NCI-H187 treated with DMSO at 0.1 percent for 48 hours (cell line): ENCODE measurements around the gene CA4.
"Not testable (repeated sequence)": the region's sequence is repeated elsewhere in the genome, so short reads cannot be mapped to it uniquely, and the experiment has no call there.

Experiments used
- DNase-seq: peaks from one replicate; lab custom pipeline; 2025; lab: John Stamatoyannopoulos, UW

The CA4 gene

GRCh38 chr17:60155815-60156214 lies 6.0 kb downstream of the CA4 start:
- no peak for DNase-seq

GRCh38 chr17:60156746-60157145 lies 7.0 kb downstream of the CA4 start:
- no peak for DNase-seq

DNA sequence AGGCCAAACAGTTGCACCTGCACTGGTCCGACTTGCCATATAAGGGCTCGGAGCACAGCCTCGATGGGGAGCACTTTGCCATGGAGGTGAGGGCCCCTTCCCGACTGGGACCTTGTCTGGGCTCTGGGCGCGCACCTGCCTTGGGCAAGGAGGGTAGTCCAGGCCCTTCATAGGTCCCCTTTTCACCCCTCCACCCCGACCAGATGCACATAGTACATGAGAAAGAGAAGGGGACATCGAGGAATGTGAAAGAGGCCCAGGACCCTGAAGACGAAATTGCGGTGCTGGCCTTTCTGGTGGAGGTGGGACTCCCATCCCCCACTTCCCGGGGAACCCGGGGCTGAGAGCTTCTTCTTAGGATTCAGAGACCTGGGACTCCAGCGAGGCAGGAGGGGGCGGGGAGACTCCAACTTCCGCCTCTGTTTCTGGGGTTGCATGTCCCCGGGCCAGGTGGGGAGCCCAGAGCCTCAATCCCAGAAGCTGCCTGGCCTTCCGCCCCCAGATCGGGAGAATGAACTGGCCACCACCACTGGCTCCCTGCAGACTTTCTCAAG lies 7.8 kb downstream of the CA4 start:
- DNase-seq: no peak

DNA sequence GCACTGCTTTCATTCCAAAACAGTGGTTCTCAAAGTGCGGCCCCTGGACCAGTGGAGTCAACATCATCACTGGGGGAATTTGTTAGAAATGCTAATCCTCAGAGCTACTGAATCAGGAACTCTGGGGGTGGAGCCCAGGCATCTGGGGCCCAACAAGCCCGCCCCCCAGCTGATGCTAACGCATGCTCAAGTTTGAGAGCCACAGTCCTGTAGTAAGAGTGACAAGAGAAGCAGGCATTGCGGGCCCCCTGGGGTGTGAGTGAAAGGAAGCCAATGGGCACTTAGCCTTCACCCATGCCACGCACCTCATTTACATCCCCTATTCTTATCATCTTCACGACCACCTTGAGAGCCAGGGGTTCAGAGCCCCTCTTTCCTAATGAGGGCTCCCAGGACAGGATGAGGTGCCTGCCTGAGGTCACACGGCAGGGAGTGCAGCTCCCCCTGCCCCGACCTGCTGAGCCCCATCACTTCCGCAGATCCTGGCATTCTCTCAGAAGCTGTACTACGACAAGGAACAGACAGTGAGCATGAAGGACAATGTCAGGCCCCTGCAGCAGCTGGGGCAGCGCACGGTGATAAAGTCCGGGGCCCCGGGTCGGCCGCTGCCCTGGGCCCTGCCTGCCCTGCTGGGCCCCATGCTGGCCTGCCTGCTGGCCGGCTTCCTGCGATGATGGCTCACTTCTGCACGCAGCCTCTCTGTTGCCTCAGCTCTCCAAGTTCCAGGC lies 9.1 kb downstream of the CA4 start:
- no peak for DNase-seq

DNA sequence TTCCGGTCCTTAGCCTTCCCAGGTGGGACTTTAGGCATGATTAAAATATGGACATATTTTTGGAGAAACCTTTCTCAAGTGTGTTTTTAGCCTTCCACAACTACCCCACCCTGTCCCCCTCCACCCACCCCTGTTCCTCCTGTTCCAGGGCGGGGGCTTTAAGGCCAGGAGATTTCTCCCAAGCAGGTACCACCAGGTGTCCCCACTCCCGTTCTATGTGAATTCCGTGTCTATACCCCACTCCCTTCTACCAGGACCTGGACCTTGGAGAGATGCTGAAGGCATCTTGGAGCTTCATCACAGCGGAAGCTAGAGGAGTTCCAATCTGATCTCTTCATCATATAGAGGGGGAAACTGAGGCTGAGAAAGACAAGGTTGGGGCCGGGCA lies 9.7 kb downstream of the CA4 start:
- DNase-seq: no peak

DNA sequence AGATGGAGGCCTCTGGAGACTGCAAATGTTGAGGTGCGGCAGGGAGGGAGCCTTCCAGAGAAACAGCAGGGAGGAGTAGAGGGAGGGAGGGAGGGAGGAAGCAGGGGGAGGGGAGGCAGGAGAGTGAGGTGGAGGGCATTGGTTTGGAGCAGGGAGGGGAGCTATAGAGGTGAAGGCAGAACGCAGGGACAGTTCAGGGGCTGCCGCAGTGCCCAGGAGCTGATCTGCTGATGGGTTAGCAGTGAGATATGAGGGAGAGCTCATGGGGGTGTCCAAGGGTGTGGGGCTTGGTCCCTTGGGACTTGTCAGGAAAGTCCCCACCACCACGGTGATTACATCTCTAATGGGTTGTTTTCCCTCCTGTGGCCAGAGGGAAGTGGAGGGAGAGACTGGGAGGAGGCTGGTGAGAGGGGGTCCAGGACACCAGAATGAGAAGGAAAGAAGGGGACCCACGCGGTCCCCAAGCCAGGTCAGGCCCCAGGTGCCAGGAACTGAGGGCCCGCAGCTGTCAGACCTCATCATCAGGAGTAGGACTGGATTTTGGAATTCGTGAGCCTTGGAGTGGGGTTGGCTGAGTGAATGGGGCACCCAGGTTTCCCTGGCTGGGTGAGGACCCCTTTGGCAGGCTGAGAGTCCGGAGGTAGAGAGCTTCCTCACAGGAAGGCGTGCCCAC lies 11.2 kb downstream of the CA4 start:
- no peak for DNase-seq

DNA sequence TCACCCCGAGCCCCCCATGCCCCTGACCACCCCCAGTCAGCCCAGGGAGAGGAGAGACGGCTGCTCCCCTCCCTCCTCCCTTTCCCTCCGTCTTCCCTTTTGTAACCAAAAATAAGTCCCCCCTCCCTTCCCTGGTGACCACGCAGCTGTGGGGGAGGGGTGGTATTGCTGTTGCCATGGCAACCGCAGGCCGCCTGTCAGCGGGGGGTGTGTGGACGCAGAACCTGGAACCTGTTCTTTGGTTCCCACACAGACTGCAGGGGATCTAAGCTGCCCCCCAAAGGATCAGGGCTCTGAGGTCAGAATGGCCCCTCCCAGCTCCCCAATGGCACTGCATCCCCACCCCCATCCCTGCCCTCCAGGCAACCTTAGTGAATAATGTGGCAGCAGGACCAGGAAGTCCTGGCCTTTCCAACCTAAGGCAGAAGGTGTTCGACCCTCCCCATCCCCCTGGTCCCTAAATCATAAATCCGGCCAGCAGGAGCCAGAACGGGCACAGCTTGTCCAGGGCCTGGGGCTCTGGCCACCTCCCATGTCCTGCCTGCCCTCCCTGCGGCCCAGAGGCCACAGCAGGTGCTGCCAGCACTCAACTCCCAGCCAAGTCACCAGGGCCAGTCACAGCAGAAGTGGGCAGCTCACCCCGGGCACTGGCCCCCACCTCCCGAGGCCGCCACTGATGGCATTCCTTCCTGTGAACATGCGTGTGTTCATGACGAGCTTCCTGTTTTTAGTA lies 12.0 kb downstream of the CA4 start:
- DNase-seq: no peak

- no peak for DNase-seq
These were observed 13.5 kb downstream of the CA4 start for GRCh38 chr17:60163108-60163784.

DNA sequence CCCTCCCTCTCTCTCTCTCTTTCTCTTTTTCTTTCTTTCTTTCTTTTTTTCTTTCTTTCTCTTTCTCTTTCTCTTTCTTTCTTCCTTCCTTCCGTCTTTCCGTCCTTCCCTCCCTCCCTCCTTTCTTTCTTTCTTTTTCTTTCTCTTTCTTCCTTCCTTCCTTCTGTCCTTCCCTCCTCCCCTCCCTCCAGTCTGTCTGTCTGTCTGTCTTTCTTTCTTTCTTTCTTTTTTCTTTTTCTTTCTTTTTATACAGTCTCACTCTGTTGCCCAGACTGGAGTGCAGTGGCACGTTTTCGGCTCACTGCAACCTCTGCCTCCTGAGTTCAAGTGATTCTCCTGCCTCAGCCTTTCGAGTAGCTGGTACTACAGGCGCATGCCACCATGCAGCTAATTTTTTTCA lies 14.4 kb downstream of the CA4 start:
- DNase-seq: no peak

GRCh38 chr17:60164697-60165096 lies 14.9 kb downstream of the CA4 start:
- no peak for DNase-seq

DNA sequence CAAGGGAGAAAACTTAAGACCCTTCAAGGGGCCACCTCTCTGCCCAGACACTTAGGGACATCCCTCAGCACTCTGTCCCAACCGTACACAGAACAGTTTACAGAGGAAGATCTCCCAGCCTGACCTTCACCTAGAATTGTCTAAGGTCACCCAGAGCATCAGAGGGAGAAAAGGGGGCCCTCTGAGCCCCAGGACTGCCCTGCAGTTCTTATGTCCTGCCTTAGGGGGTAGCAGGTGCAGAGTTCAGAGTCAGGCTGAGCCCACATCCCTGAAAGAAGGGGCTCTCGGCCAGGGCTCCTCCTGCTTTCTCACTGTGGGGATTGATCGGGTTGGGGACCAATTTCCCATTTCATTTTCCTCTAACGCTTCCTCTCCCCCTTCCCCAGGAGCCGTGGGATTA lies 15.4 kb downstream of the CA4 start:
- no peak for DNase-seq

GRCh38 chr17:60165971-60166370 lies 16.2 kb downstream of the CA4 start:
- DNase-seq: no peak

- no peak for DNase-seq
These were observed 17.4 kb downstream of the CA4 start for GRCh38 chr17:60167065-60167741.

DNA sequence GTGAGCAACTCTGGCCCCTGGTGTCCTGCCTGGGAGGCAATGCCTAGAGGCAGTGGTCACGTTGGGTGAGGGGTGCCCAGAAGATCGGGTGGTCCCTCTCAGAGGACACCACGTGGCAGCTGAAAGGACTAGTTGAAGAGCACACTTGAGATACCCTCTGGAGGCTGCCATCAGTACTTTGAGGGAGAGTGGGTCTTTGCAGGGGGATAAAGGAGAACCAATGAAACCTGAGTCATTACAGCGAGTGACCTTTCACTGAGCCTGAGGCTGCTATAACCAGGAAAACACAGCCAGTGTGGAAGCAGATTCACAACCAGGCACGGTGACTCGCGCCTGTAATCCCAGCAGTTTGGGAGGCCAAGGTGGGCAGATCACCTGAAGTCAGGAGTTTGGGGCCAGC lies 18.9 kb downstream of the CA4 start:
- no peak for DNase-seq

GRCh38 chr17:60169921-60170817 lies 20.4 kb downstream of the CA4 start:
- DNase-seq: no peak

- peak; percentile 63 for DNase-seq
These were observed 21.3 kb downstream of the CA4 start for GRCh38 chr17:60170835-60171752.

- no peak for DNase-seq
These were observed 21.9 kb downstream of the CA4 start for GRCh38 chr17:60171753-60172079.

DNA sequence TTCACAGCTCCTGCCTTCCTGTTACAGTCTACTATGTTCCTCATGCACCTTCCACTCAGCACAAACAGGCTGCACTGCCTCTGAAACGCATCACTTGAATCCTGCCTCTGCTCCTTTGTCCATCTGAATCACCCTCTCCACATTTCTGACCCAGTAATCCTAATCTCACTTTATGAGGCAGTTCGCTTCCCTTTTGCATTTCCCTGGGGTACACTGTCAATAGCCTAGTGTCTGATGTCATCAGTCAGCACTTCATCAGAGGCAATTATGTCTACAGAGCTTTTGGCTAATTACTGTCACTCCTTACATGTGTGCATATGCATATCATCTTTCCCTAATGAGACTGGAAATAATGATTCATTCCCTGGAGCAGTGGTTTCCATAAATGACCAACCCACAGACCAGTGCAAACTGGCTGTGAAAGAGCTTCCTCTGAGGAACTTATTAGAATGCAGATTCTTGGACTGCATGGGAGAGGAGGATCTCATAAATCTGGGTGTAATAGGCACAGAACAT lies 23.6 kb downstream of the CA4 start:
- no peak for DNase-seq

GRCh38 chr17:60174035-60174434 lies 24.3 kb downstream of the CA4 start:
- DNase-seq: no peak

GRCh38 chr17:60174767-60175166 lies 25.0 kb downstream of the CA4 start:
- DNase-seq: not testable (repeated sequence)
